Measurements from ENCODE around the gene RAMAC.

RAMAC gene

GRCh38 chr15:82968066-82968465, 17.9 kb upstream of the RAMAC start:
- DNase-seq (ENCODE audit: extremely low read depth, low read depth) = no peak

DNA sequence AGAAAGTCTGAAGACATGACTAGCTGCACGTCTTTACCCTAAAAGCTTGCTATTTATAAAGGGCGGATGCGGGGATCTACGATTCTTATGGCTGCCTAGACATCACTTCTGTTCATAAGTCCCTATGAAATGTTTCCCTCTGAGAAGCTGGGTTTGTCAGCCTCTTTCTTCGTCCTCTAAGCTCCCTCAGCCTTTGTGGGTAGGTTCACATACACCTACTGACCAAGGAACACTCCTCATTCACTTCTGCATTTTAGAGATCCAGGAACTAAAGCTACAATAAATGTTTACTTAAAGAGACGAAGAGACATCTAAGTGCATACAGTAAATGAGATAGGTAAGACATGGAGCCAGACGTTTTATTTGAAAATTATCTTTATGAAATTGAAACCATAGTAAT, 16.7 kb upstream of the RAMAC start:
- TF ChIP-seq, protein P1, sequence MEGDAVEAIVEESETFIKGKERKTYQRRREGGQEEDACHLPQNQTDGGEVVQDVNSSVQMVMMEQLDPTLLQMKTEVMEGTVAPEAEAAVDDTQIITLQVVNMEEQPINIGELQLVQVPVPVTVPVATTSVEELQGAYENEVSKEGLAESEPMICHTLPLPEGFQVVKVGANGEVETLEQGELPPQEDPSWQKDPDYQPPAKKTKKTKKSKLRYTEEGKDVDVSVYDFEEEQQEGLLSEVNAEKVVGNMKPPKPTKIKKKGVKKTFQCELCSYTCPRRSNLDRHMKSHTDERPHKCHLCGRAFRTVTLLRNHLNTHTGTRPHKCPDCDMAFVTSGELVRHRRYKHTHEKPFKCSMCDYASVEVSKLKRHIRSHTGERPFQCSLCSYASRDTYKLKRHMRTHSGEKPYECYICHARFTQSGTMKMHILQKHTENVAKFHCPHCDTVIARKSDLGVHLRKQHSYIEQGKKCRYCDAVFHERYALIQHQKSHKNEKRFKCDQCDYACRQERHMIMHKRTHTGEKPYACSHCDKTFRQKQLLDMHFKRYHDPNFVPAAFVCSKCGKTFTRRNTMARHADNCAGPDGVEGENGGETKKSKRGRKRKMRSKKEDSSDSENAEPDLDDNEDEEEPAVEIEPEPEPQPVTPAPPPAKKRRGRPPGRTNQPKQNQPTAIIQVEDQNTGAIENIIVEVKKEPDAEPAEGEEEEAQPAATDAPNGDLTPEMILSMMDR (IDR thresholded peaks at IDR 0.05; ENCODE audit: low read depth, low read length) = no peak
- no peak for DNase-seq (ENCODE audit: extremely low read depth, low read depth)

More at GRCh38 chr15:82968066-82968465, 17.9 kb upstream of the RAMAC start:
- TF ChIP-seq, protein P1 (IDR thresholded peaks at IDR 0.05; ENCODE audit: low read depth, low read length) = no peak

GRCh38 chr15:82970078-82970686, 15.8 kb upstream of the RAMAC start:
- TF ChIP-seq, protein P1 (IDR thresholded peaks at IDR 0.05; ENCODE audit: low read depth, low read length) = no peak
- DNase-seq (ENCODE audit: extremely low read depth, low read depth) = no peak

- no peak for DNase-seq (ENCODE audit: extremely low read depth, low read depth)
- TF ChIP-seq, protein P1 (IDR thresholded peaks at IDR 0.05; ENCODE audit: low read depth, low read length) = no peak
Observed at GRCh38 chr15:82970696-82971095, 15.3 kb upstream of the RAMAC start.

GRCh38 chr15:82971218-82971984, 14.6 kb upstream of the RAMAC start:
- TF ChIP-seq, protein P1 (IDR thresholded peaks at IDR 0.05; ENCODE audit: low read depth, low read length) = no peak
- DNase-seq (ENCODE audit: extremely low read depth, low read depth) = no peak

DNA sequence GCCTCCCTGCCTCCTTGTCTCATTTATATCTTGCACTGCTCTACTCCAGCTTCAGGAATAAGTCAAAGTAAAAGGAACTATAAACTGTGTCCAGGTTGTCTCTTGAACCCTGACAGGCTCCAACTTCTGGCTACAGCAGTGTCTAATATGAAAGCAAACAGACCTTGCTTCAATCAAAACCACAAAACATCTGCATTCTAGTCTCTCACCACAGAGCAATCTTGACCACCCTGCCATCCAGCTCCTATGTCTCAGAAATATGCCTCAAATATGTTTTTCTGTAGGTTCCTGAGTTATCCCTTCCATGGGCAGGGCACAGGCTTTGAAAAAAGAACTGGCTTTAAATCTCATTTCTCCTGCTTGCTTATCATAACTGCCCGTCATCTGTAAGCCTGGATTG, 13.0 kb upstream of the RAMAC start:
- TF ChIP-seq, protein P1 (IDR thresholded peaks at IDR 0.05; ENCODE audit: low read depth, low read length) = no peak
- no peak for DNase-seq (ENCODE audit: extremely low read depth, low read depth)

GRCh38 chr15:82977076-82977475, 8.9 kb upstream of the RAMAC start:
- TF ChIP-seq, protein P1 (IDR thresholded peaks at IDR 0.05; ENCODE audit: low read depth, low read length) = no peak
- DNase-seq (ENCODE audit: extremely low read depth, low read depth) = no peak
